Stimulated activated CD4-positive, alpha-beta T cell treated with anti-CD3 and anti-CD28 coated beads, TNF-alpha, amount 100 ng/mL, for 24 hours (primary cell): ENCODE measurements around the gene ZNF48.

Source experiments
- DNase-seq, 3 experiments: peaks; one replicate each; pipeline ENCODE4 v3.0.0-alpha.2; 2020; ENCODE audit warnings: low read depth in 3 of 3

The ZNF48 gene

GRCh38 chr16:30407804-30408534 lies 12.7 kb downstream of the ZNF48 start:
- no peak for DNase-seq

GRCh38 chr16:30409125-30410060 lies 14.2 kb downstream of the ZNF48 start:
- DNase-seq, result peak; percentile 84 to 91 (median 85)

GRCh38 chr16:30413112-30413806 lies 18.0 kb downstream of the ZNF48 start:
- no peak for DNase-seq

GRCh38 chr16:30414159-30414558 lies 18.9 kb downstream of the ZNF48 start:
- no peak for DNase-seq

- DNase-seq, result no peak
Measured at GRCh38 chr16:30416047-30416603, 20.9 kb downstream of the ZNF48 start.

- DNase-seq, result no peak
Measured at GRCh38 chr16:30416624-30417528, 21.7 kb downstream of the ZNF48 start.

GRCh38 chr16:30417529-30418349 lies 22.5 kb downstream of the ZNF48 start:
- peak; percentile 75 to 87 (median 77) for DNase-seq

- no peak for DNase-seq
Measured at GRCh38 chr16:30418350-30419181, 23.3 kb downstream of the ZNF48 start.

GRCh38 chr16:30421010-30421409 lies 25.8 kb downstream of the ZNF48 start:
- DNase-seq, result no peak

- no peak for DNase-seq
Measured at GRCh38 chr16:30428055-30428454, 32.8 kb downstream of the ZNF48 start.

GRCh38 chr16:30429418-30429677 lies 34.1 kb downstream of the ZNF48 start:
- no peak for DNase-seq

GRCh38 chr16:30429678-30430427 lies 34.6 kb downstream of the ZNF48 start, which contains the start of gene DCTPP1:
Gene DCTPP1, minus strand, starts transcription at chr16:30430030. Its CDS starts 50 bp downstream, at chr16:30429980.
- peak; percentile 91 to 96 (median 95) for DNase-seq

- no peak for DNase-seq
Measured at GRCh38 chr16:30430428-30430970, 35.3 kb downstream of the ZNF48 start.

- DNase-seq, result peak in 2 of 3 experiments; percentile 47 to 76
Measured at GRCh38 chr16:30434852-30435251, 39.6 kb downstream of the ZNF48 start.

- DNase-seq, result no peak
Measured at GRCh38 chr16:30437511-30438046, 42.4 kb downstream of the ZNF48 start.

GRCh38 chr16:30438835-30439234 lies 43.6 kb downstream of the ZNF48 start:
- DNase-seq, result no peak

- no peak for DNase-seq
Measured at GRCh38 chr16:30439720-30440348, 44.6 kb downstream of the ZNF48 start.
